A673 (cell line): ENCODE results near the gene UBTD1. TPM values are rescaled to one million over a fixed set of nuclear protein-coding genes. Genes with fewer than 3 reads are reported as not detected.

Source experiments
- BruUV-seq: library from RNA; stranded (reverse); fragments of 400-500 nt; replicated peaks from 2 replicates; lab custom pipeline; 2021; lab: Mats Ljungman, UMichigan
- CTCF ChIA-PET: fragments of 300-600 bp; sonication (Branson Sonifier 250); formaldehyde crosslinking; loops from one replicate; lab custom pipeline; 2022; ENCODE audit warnings: antibody characterized with exemption; lab: Charles Lee
- POLR2A ChIA-PET: fragments of 300-600 bp; sonication (Branson Sonifier 250); formaldehyde crosslinking; loops from one replicate; lab custom pipeline; 2022; ENCODE audit warnings: antibody characterized with exemption; ENCODE audit not compliant: low non-redundant PET; lab: Charles Lee
- DNase-seq: peaks from one replicate; pipeline ENCODE4 v3.0.0-alpha.2; 2015; ENCODE audit warnings: low spot score
- H3K27ac ChIP-seq: fragments of 200-600 bp; sonication (generic); 2 replicates; pipeline ENCODE4 v1.5.1; 2016; ENCODE audit warnings: mixed run types, low read depth, mild to moderate bottlenecking, mixed read lengths, antibody characterized with exemption, low read length; ENCODE audit not compliant: poor library complexity, severe bottlenecking
- H3K27me3 ChIP-seq: fragments of 200-600 bp; sonication (generic); replicated peaks from 2 replicates; pipeline ENCODE4 v1.6.1; 2017; ENCODE audit warnings: mixed run types, low read depth, mild to moderate bottlenecking, mixed read lengths, antibody characterized with exemption, low read length; ENCODE audit not compliant: insufficient read depth, poor library complexity
- H3K36me3 ChIP-seq: fragments of 200-600 bp; sonication (generic); 2 replicates; pipeline ENCODE4 v1.6.1; 2016; ENCODE audit warnings: mixed run types, mild to moderate bottlenecking, mixed read lengths, antibody characterized with exemption, low read length; ENCODE audit not compliant: insufficient read depth, poor library complexity, severe bottlenecking
- H3K4me1 ChIP-seq: fragments of 200-600 bp; sonication (generic); 2 replicates; pipeline ENCODE4 v1.6.1; 2017; ENCODE audit warnings: mixed run types, mild to moderate bottlenecking, mixed read lengths, antibody characterized with exemption, low read length; ENCODE audit not compliant: insufficient read depth, poor library complexity, severe bottlenecking
- H3K4me3 ChIP-seq: fragments of 200-600 bp; sonication (generic); 2 replicates; pipeline ENCODE4 v1.5.1; 2016; ENCODE audit warnings: low read depth, mixed run types, mild to moderate bottlenecking, mixed read lengths, low read length; ENCODE audit not compliant: poor library complexity, severe bottlenecking
- H3K9me3 ChIP-seq: fragments of 200-600 bp; sonication (generic); 2 replicates; pipeline ENCODE4 v1.6.1; 2016; ENCODE audit warnings: mixed run types, low read depth, mild to moderate bottlenecking, mixed read lengths, antibody characterized with exemption, low read length; ENCODE audit not compliant: poor library complexity, severe bottlenecking
- CTCF ChIP-seq: fragments of 300-800, 200-600 bp; sonication (generic); conservative IDR thresholded peaks from 2 replicates; pipeline ENCODE4 v1.5.1; 2017; ENCODE audit warnings: low read depth, mild to moderate bottlenecking, antibody characterized with exemption, low read length, moderate library complexity, mixed read lengths
- EZH2 ChIP-seq: fragments of 200-600 bp; sonication (generic); IDR thresholded peaks from 2 replicates; pipeline ENCODE4 v1.6.1; 2017; ENCODE audit warnings: borderline replicate concordance, low read depth, mild to moderate bottlenecking, mixed read lengths, antibody characterized with exemption, low read length; ENCODE audit not compliant: poor library complexity, severe bottlenecking
- intact Hi-C: fragments of 100-400 bp; cut with micrococcal nuclease; formaldehyde crosslinking; loops from one replicate; pipeline ENCODE4 v1.10.0; 2022; ENCODE audit not compliant: unreplicated experiment
- total RNA-seq: library from RNA; stranded (reverse); gene quantifications from 2 replicates; pipeline ENCODE4 v1.2.3, GENCODE V29; 2021

UBTD1 gene
- total RNA-seq, 1 experiment from 2014 or later: 3.1 TPM

DNA sequence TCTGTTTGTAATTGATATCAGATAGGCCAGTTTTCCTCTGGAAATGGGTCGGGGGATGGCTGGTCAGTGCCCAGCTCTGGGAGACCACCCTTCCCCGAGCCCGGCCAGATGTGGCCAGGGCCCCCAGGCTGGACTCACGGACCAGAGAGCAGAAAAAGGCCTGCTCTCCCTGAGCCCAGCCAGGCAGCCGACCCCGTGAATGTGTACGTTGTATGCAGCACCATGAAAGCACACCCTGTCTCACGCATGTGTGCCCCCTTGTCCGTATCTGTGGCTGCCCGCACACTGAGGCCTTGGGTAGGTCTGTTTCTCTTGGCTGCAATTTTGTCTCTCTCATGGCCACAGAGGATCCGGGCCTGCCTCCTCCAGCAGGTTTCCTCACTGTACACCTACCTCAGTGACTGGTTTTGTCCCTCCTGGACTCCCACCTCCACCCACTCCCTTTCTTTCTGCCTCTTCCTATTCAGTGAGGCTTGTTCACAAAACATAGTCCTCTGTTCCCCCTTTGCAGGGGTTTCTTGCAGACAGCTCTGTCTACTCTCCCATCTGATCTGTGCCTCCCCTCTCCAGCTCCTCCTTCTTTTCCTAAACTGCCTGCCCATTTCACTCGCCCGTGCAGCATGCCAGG, 50.2 kb downstream of the UBTD1 start:
- no peaks in the 10 kb centered on the region for H3K36me3 ChIP-seq
- intact Hi-C loops: no loop called here
- no peaks in the 10 kb centered on the region for H3K27me3 ChIP-seq
- POLR2A ChIA-PET: no interaction called here
- H3K9me3 ChIP-seq: no peaks in the 10 kb centered on the region
- no peak overlapping the region for H3K27ac ChIP-seq
- TF ChIP-seq EZH2 (no peak), CTCF (no peak)
- no peaks in the 10 kb centered on the region for H3K4me1 ChIP-seq
- CTCF ChIA-PET: no interaction called here
- no TSS peak for BruUV-seq
- no peak overlapping the region for H3K4me3 ChIP-seq
- no peak for DNase-seq

DNA sequence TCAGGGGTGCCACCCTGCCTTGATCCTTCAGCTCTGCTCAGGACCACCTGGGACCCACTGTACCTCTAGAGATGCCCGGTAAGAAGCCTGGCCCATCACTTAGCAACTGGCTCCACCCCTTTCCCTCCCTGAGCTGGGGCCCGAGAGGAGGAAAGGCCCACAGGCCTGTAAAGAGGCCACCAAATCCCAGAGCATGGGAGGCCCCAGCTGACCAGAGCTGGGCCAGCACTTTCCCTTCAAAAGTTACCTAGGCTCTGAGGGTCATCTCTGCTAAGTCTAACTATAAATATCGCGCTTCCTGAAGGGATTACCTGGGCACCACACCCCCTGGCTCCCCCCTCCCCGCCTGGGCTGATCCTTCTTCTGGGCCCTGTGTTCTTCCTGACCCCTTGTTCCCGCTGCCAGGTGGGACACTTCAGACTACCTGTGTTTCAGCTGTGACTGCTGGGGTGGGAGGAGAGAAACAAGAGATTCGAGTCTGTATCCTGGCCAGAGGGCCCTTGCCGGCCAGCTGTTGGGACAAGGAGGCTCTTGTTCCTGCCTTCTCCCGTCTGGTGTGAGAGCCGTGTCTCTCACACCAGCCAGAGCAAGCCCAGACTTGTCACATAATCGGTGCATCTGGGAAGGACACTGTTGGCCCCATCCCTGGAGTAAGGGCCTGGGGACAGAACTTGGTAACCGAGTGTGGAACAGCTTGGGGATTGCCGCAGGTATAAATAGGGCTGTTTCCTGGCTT, 51.0 kb downstream of the UBTD1 start:
- Histone ChIP-seq H3K36me3 (no peaks in the 10 kb centered on the region), H3K4me1 (no peaks in the 10 kb centered on the region), H3K9me3 (no peaks in the 10 kb centered on the region), H3K27ac (no peak overlapping the region), H3K27me3 (no peaks in the 10 kb centered on the region), H3K4me3 (no peak overlapping the region)
- CTCF ChIA-PET: no interaction called here
- TF ChIP-seq EZH2 (no peak), CTCF (no peak)
- no peak for DNase-seq
- no TSS peak for BruUV-seq
- POLR2A ChIA-PET: no interaction called here
- intact Hi-C loops: no loop called here

DNA sequence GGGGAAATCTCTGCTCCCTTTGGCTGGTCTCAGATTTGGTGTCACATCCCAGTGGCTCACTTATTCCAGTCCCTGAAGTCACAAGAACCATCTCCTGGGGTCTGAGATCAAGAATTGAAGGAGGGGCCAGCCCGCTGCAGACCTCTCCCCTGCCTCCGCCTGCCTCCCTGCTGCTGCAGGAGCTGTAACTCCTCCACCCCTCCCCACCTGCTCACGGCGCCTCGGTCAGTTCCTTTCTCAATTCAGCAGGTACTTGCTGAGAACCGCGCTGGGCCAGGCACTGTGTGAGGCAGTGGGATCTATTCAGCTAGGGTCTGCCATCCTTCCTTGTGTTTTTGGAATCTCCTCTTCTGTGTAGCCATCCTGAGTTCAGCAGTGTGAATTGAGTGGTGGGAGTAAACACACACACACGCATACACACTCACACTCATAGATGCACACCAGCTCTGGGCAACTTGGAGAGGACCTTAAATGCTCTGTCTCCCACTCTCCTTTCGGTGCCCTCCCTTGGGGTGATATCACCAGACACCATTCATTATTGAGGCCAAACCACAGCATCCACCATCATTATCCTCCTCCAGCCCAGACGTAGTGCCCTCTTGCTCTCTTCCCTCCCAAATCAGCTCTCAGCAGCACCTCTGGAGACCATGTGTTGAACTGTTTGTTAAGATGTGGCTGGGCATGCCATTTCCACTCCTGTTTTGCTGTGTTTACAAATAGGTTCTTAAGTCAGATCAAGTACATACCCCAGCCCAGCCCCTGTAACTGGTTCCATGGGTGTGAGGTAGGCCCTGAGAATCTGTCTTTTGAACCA, 51.8 kb downstream of the UBTD1 start:
- POLR2A ChIA-PET: no interaction called here
- TF ChIP-seq EZH2 (no peak), CTCF (no peak)
- H3K36me3 ChIP-seq: no peaks in the 10 kb centered on the region
- CTCF ChIA-PET: no interaction called here
- no TSS peak for BruUV-seq
- no peak overlapping the region for H3K27ac ChIP-seq
- DNase-seq: no peak
- intact Hi-C loops: no loop called here
- H3K27me3 ChIP-seq: no peaks in the 10 kb centered on the region
- H3K9me3 ChIP-seq: no peaks in the 10 kb centered on the region
- H3K4me3 ChIP-seq: no peak overlapping the region
- no peaks in the 10 kb centered on the region for H3K4me1 ChIP-seq
